CMK (cell line): Measurements from ENCODE around the gene GID8.
"Not testable (repeated sequence)": the region's sequence is repeated elsewhere in the genome, so short reads cannot be mapped to it uniquely, and the experiment has no call there.

Experiments used
- DNase-seq: peaks from one replicate; pipeline ENCODE4 v3.0.0-alpha.2; 2010; ENCODE audit warnings: low read depth

The GID8 gene

DNA sequence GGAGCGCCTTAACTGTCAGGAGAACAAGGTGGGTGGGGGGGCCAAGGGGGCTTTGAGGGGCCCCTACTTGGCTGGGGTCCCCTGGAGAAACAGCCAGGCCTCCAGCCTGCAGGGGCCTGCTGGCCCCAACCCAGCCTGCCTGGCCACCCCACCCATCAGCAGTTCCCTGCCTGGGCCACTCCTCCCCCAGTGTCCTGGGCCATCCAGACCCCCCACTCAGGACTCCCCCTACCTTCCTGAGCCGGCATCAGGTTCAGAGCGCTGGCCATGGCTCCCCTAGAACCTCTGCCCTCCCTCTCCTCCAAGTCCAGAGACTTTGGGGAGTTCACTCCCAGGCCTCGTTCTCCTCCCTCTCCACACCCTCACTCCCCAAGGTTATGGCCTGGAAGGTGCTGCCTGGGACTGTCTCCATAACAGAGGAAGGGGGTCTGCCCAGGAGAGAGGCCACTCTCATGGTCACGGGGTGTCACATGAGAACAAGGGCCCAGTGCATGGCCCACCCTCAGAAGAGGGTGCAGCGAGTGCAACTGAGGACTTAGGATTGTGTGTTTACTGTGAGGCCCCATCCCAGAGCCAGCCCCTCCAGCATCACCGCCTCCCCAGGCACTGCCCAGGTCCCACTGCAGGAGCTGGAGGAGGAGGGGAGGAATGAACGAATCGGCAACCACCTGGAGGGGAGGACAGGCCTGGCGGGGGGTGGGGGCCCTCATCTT, 20.6 kb downstream of the GID8 start:
- DNase-seq: no peak

DNA sequence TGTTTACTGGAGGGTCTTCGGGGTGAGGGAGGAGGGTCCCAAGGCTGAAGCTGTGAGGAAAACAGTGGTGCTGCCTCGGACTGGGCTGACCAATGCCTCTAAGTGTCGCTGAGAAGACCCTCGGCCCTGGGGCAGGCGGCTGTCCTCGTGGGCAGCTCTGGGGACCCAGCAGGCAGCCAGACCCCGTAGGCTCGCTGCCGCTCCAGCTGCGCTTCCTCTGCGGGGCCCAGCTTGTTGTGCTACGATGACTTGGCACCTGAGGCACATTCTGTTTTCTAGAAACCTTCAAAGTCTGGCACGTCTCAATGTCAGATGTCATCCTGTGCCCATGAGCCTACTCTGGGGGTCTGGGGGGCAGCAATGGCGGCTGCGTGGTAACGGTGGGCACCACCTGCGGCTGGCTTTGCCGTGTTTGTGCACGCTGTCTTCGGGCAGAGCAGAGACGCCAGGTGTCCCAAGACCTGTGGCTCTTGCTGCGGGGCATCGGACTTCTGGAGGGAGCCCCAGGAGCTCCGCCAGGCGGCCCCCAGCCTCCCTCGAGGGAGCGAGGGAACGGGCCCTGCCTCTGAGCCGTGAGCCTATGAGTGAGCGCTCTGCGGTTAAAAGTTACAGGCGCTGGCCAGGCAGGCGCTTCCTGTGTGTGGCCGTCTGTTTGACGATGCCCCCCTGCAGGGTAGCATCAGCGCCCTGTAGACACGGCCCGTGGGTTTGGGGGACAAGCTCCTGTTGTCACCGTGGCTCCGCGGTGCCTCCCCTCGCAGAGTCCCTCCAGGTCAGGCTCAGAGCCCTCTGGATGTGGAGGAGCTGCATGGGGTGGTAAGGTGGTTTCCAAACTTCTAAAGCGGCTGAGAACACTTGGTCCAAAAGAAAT, 21.4 kb downstream of the GID8 start:
- no peak for DNase-seq

DNA sequence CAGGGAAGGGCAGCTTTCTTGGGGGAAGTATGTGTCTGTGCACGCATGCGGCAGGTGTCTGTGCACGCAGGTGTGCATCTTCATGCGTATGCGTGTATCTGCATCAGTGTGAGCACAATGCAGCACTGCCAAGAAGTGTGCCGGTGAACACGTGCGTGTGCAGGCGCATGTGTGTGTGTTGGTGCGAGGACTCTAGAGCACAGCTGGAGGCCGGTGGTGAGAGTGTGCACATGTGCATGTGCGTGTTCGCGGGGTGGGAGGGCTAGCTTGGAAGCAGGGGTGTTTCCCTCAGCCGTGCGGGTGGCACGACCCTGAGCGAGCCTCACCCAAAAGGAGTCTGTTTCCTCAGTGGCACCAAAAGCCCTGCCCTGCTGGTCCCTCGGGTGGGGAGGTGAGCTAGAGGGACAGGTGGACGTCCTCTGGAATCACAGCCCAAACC, 22.1 kb downstream of the GID8 start:
- DNase-seq: no peak

DNA sequence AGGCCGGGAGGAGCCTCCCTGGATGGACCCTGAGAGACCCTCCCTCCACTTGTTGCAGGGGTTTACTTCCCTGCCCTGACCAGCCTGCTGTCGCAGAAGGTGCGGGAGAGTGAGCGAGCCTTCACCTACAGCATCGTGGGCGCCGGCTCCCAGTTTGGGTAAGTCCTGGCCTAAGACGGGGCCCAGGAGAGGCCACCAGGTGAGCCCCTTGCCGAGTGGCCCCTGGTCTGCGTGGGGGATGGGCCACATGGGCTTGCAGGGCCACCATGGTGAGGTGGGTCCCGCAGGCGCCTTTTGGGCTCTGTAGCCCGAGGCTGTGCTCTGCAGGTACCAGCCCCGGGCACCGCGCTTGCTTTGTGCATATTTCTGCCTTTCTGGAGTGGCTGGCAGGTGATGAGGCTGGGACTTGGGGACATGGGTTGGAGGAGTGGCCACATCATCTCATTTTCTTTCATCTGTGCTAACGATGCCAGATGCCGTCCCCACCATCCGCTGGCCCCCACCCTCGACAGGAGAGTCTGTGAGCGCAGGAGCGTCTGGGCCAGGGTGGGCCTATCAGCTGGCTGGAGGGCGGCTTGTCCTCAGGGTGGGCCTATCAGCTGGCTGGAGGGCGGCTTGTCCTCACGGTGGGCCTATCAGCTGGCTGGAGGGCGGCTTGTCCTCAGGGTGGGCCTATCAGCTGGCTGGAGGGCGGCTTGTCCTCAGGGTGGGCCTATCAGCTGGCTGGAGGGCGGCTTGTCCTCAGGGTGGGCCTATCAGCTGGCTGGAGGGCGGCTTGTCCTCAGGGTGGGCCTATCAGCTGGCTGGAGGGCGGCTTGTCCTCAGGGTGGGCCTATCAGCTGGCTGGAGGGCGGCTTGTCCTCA, 22.7 kb downstream of the GID8 start:
- not testable (repeated sequence) for DNase-seq

DNA sequence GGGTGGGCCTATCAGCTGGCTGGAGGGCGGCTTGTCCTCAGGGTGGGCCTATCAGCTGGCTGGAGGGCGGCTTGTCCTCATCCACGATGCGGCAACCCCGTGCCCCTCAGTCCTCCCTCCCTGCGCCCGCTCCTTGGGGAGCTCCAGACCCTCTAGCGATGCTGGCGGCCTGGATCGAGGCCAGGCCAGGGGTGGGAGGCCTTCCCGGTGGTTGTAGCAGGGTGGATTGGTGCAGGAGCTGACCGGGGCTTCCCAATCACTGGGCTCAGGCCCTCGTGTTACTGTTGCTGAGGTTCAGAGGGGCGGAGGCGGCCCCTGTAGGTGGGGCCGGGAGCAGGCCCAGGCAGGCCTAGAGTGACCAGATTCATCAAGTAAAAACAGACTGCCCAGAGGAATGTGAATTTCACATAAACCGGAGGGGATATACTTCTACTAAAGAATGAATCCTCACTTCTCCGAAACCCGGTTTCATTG, 23.4 kb downstream of the GID8 start:
- DNase-seq: no peak

DNA sequence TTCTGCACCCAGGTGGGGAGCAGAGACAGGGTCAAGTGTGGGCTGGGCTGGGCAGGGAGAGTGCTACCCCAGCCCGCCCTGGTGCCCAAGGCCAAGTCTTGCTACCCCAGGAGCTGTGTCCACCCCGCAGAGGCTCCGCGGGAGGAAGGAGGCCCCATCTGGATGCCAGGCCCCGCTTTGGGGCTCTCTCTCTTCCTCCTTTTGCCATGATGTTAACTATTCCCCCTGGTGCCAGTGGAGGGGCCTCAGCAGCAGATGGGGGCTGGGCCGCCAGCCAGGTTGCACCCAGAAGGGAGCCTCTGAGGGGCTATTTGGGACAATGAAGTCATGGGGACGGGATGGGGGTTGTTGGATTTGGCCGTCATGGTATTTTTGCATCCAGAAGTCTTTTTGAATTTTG, 23.9 kb downstream of the GID8 start:
- DNase-seq: no peak

DNA sequence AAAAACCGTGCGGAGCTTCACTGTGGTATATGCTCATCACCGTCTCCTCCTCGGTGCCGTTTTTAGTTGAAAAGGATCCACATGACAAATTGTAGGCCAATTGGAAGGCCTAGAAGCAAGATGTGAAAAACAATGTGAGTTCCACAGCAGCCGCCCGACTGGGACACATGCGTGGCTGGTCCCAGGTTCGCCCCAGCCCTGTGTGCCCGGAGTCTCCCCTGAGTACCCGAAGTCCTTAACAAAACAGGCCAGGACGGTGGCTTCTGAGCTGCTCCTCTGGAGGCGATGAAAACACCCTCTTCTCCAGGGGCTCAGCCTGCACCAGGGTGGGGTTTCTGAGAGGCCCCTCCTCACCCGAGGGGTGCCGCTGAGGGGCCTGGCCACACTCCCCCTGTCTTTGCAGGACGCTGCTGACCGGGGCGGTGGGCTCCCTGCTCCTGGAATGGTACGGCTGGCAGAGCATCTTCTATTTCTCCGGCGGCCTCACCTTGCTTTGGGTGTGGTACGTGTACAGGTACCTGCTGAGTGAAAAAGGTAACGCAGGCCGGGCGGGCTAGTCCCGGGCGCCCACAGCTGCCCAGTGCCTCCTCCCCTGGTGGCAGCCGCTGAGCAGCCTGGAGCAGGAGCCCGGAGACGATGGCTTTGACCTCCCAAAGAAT, 24.4 kb downstream of the GID8 start:
- DNase-seq: no peak

DNA sequence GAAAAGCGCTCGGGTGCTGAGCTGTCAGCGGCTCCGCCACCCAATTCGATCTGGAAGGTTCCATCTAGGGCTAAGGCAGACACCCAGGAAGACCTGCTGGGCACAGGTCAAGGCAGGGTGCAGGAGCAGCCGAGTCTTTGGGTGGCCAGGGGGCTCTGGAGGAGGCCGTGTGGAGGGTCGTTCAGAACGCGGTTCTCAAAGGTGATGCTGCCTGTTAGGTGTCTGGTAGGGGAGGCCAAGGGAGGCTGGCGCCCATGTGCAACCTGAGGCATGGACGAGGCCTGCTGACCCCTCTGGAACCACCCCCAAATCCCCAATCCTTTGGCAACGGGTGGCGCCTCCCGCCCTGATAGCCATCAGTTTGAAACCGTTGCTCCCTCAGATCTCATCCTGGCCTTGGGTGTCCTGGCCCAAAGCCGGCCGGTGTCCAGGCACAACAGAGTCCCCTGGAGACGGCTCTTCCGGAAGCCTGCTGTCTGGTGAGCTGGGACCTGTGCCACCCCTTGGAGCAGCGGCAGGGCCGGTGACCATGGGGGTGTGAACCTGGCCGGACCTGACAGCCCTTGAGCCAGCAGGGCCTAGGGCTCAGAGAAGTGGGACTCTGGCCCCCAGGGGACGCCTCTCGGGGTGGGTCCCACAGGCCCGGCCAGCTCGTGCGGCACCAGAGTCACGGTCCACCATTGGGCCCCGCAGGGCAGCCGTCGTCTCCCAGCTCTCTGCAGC, 25.1 kb downstream of the GID8 start:
- DNase-seq: no peak

DNA sequence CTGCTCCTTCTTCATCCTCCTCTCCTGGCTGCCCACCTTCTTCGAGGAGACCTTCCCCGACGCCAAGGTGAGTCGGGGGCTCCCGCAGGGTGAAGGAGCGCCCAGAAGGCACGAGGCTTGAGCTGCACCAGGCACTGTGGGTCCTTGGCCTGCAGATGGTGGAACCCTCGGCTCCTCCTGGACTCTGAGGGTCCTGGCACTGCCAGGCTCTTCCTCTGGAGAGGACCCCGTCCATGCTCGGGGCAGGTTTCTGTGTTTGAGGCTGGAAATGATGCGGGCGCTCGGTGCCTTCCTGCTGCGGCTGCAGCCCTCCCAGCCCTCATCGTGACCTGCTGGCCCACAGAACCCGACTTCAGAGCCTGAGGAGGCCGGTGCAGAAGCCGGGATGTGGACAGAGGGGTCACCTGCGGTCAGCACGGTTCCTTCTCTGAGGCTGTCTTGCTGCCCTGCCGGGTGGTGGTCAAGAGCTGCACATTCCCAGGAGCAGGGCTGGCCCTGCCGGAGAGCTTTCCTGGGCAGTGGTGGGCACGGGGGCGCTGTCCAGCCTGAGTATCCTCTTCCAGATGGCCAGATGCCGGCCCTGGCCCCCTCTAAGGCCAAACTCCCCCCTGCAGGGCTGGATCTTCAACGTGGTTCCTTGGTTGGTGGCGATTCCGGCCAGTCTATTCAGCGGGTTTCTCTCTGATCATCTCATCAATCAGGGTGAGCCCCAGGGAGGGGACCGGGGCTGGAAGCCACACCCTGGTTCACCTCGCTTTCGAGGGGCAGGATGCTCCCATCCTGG, 25.9 kb downstream of the GID8 start:
- no peak for DNase-seq

DNA sequence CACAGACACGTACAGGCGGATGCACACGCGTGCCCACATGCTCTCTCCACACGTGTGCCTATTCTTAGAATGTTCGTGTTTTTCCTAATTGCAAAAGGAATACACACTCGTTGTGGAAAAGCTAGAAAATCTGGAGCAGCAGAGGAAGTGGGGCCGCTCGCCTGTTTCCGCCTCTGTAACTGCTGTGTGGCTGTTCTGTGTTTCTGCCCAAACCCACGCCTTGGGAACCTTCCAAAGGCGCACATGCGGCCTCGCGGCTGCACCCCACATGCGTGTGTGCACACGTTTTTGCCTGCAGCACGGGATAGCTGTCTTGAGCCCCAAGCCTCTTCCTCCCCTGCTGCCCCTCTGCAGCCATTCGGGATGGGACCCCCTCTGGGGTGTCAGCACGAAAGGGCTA, 26.8 kb downstream of the GID8 start:
- DNase-seq: no peak

DNA sequence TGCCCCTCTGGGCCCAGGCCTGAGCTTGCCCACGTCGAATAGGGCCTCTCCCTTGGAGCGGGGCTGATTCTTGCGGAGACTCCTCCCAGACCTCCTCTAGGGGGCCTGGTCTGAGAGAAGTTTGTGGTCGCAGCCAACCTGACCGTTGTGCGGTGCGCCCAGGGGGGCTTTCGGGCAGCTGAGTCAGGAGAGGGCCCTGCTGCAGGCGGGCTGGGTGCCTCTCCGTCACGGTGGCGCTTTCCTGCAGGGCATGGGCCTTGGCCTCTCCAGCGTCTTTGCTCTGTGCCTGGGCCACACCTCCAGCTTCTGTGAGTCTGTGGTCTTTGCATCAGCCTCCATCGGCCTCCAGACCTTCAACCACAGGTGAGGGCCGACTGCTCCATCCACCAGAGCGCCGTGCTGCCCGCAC, 27.4 kb downstream of the GID8 start:
- no peak for DNase-seq

DNA sequence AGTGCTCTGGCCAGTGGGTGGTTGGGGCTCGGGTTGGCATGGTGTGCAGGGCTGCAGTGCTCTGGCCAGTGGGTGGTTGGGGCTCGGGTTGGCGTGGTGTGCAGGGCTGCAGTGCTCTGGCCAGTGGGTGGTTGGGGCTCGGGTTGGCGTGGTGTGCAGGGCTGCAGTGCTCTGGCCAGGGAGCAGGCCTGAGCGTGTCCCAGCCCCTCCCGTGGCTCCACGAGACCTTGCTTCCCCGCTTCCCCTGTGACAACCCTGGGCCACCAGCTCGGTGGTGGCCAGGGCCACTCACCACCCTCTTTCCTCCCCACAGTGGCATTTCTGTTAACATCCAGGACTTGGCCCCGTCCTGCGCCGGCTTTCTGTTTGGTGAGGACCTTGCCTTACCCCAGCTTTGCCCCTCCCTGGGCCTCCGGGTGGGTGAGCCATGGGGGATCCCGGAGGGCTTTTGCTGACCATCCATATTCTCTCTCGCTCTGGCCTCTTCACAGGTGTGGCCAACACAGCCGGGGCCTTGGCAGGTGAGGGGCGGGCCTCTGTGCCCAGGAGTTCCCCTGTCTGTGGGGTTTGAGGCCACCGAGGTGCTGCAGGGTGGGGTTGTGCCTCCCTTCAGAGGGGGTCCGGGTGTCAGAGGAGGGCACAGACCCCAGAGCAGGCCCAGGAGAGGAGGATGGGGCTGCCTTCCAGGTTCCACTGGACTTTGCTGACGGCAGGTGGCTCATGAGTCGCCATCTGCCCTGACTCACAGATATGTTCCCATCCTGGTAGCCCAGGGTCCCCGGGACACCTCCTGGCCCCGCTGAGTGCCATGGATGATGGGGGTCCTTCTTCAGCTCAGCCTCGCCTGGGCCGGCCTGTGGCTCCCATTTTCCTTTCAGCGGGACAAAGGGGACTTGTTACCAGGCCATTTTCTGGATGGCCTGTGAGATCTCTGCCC, 28.5 kb downstream of the GID8 start:
- DNase-seq: no peak

DNA sequence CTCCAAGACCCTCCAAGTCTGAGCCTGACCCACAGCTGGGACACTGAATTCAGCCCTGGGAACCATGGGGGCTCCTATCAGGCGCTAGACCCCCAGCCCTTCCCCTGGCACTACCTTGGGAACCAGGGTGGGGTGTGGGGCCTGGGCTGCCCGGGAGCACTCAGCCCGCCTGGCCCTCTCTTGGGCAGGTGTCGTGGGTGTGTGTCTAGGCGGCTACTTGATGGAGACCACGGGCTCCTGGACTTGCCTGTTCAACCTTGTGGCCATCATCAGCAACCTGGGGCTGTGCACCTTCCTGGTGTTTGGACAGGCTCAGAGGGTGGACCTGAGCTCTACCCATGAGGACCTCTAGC, 29.2 kb downstream of the GID8 start:
- no peak for DNase-seq

DNA sequence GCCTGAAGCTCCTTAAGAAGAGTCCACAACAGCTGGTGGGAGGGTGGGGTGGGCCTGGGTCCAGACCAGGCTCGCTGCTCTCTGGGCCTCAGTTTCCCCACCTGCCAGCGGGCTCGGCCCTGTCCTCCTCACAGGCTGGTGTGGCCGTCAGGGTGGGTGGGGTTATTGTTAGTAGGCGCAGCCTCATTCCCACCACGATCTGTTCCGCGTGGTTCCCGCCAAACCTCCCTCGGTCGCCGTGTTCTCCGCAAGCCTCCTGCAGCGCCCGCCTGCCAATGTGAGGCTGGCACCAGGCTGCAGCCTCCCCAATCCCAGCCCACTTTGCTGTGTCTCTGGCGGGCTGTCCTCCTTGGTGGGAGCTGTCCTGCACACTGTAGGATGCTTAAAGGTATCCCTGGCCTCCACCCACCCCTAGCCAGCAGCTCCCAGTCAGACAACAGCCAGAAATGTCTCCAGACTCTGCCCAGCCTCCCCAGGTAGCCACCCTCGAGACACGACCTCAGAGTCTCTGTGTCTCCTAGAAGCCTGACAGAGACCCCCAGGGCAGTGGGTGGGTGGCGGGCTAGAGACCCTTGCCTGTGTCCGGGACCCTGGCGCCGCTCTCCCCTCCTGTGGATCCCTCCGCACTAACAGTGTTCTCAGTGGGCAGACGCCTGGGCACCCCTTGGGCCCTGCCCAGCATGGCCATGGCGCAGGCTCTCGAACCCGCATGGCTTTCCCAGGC, 29.8 kb downstream of the GID8 start:
- no peak for DNase-seq

DNA sequence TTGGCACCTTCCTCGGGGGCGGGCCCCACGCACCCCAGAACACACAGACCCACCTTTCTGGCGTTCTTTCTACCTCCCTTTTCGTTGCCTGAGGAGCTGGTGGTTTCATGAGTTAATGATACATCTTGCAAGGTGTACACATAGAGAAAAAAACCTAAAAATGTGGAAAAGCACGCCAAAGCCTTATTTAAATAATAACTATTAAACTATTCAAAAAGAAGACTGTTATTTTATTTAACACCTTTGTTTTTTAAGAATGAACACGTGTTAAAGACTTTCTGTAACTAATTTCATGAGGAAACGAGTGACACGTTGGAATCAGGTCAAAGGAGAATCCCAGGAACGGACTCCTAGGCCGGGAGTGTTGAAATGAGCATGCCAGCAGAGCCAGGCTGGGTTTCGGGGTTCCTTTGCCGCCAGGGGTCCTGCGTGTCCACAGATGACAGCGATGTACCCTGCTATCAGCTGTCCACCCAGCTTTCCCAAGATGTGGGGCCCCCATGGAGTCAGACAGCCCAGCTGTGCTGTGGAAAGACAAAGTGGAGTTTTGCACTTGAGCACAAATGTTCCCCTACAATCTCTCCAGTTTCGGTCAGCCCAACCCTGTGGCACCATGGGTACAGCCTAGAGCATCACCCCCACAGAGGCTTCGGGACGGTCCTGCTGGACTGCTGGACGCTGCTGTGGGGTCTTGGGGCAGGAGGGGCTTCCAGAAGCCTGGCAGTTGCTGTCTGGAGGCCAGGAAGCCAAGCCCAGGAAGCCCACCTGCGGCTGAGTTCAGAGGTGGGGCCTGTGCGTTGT, 30.6 kb downstream of the GID8 start:
- no peak for DNase-seq

DNA sequence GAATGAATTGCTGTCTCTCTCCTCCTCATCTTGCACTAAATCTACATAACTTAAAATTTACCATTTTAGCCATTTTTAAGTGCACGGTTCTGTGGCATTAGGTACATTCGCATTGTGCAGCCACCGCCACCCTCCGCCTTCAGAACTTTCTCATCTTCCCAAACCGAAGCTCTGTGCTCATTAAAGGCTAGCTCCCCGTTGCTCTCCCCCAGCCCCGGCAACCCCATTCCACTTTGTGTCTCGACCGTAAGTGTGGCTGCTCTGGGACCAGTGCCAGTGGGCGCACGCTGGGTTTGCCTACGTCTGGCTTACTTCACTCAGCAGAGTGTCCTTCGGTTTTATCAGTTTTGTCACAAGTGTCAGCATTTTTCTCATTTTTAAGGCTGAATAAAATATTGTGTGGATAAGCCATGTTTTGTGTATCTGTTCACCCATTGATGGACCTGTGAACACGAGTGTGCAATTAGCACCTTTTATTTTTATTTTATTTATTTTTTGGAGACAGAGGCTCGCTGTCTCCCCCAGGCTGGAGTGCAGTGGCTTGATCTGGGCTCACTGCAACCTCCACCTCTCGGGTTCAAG, 31.3 kb downstream of the GID8 start:
- DNase-seq: no peak

DNA sequence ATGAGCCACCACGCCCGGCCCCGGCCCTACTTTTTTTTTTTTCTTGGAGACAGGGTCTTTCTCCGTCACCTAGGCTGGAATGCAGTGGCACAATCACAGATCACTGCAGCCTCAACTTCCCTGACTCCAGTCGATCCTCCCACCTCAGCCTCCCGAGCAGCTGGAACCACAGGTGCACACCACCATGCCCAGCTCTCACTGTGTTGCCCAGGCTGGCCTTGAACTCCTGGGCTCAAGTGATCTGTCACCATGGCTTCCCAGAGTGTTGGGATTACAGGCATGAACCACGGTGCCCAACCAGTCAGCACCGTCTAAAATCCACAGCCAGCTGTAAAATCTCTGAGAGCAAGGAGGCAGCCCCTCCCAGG, 32.0 kb downstream of the GID8 start:
- no peak for DNase-seq
